ENCODE data around the gene HTT-AS. TPM values are rescaled to one million over a fixed set of nuclear protein-coding genes. Genes with fewer than 3 reads are reported as not detected.

HTT-AS gene
- total and polyA plus RNA-seq, 2 experiments from 2014 or later: not detected

GRCh38 chr4:3021627-3022026, 52.7 kb downstream of the HTT-AS start:
- H4K20me1 ChIP-seq (ENCODE audit: insufficient read depth): no peaks in the 10 kb centered on the region
- 82 to 83% methylated on average over 8 of the region's 8 CpGs for WGBS, 2 experiments (ENCODE audit: low coverage in 1 of 2, low lambda C conversion rate in 2 of 2, missing lambda C conversion rate in 2 of 2)

GRCh38 chr4:3021127-3021526, 53.2 kb downstream of the HTT-AS start:
- Histone ChIP-seq H3K4me1 (ENCODE audit: insufficient read depth) (no peaks in the 10 kb centered on the region), H3K36me3 (ENCODE audit: low read depth) (no peaks in the 10 kb centered on the region), H3K4me3 (no peak overlapping the region), H3K9me3 (ENCODE audit: low read depth) (no peaks in the 10 kb centered on the region), H3K9me2 (ENCODE audit: insufficient read depth) (no peaks in the 10 kb centered on the region), H3K79me2 (ENCODE audit: insufficient read depth) (no peaks in the 10 kb centered on the region), H2AFZ (no peak overlapping the region), H3F3A (ENCODE audit: insufficient read depth) (no peaks in the 10 kb centered on the region), H3K9ac (no peak overlapping the region), H3K27me3 (replicated peaks; ENCODE audit: insufficient read depth) (no peaks in the 10 kb centered on the region), H3K27ac (no peak overlapping the region), H4K20me1 (ENCODE audit: insufficient read depth) (no peaks in the 10 kb centered on the region), H3K4me2 (ENCODE audit: unreplicated experiment) (no peak overlapping the region)
- 61 to 62% methylated on average over 6 of the region's 6 CpGs for WGBS, 2 experiments (ENCODE audit: low coverage in 1 of 2, low lambda C conversion rate in 2 of 2, missing lambda C conversion rate in 2 of 2)
- TF ChIP-seq EZH2phosphoT487 (IDR thresholded peaks at IDR 0.05; ENCODE audit: insufficient read depth, low read depth) (no peak), EZH2 (IDR thresholded peaks at IDR 0.05; ENCODE audit: insufficient read depth, poor library complexity, severe bottlenecking) (no peak)
- no peak for DNase-seq
- in situ Hi-C loops (cut with MboI): no loop called here

More at GRCh38 chr4:3021627-3022026, 52.7 kb downstream of the HTT-AS start:
- no peak for TF ChIP-seq EZH2 (IDR thresholded peaks at IDR 0.05; ENCODE audit: insufficient read depth, poor library complexity, severe bottlenecking)
- no peak for TF ChIP-seq EZH2phosphoT487 (IDR thresholded peaks at IDR 0.05; ENCODE audit: insufficient read depth, low read depth)
- Histone ChIP-seq H3K4me3 (no peak overlapping the region), H2AFZ (no peak overlapping the region), H3K4me2 (ENCODE audit: unreplicated experiment) (no peak overlapping the region), H3K79me2 (ENCODE audit: insufficient read depth) (no peaks in the 10 kb centered on the region), H3K9me3 (ENCODE audit: low read depth) (no peaks in the 10 kb centered on the region), H3K36me3 (ENCODE audit: low read depth) (no peaks in the 10 kb centered on the region), H3K27ac (no peak overlapping the region), H3K27me3 (replicated peaks; ENCODE audit: insufficient read depth) (no peaks in the 10 kb centered on the region), H3F3A (ENCODE audit: insufficient read depth) (no peaks in the 10 kb centered on the region), H3K9me2 (ENCODE audit: insufficient read depth) (no peaks in the 10 kb centered on the region), H3K9ac (no peak overlapping the region), H3K4me1 (ENCODE audit: insufficient read depth) (no peaks in the 10 kb centered on the region)
- in situ Hi-C loops (cut with MboI): no loop called here
- DNase-seq: no peak

- Histone ChIP-seq H3K9ac (no peak overlapping the region), H3K36me3 (ENCODE audit: low read depth) (no peaks in the 10 kb centered on the region), H3K4me1 (ENCODE audit: insufficient read depth) (no peaks in the 10 kb centered on the region), H3K9me2 (ENCODE audit: insufficient read depth) (no peaks in the 10 kb centered on the region), H3K4me2 (ENCODE audit: unreplicated experiment) (no peak overlapping the region), H4K20me1 (ENCODE audit: insufficient read depth) (no peaks in the 10 kb centered on the region), H2AFZ (no peak overlapping the region), H3F3A (ENCODE audit: insufficient read depth) (no peaks in the 10 kb centered on the region), H3K27me3 (replicated peaks; ENCODE audit: insufficient read depth) (no peaks in the 10 kb centered on the region), H3K4me3 (no peak overlapping the region), H3K27ac (no peak overlapping the region), H3K79me2 (ENCODE audit: insufficient read depth) (no peaks in the 10 kb centered on the region), H3K9me3 (ENCODE audit: low read depth) (no peaks in the 10 kb centered on the region)
- no peak for DNase-seq
- WGBS, 2 experiments (ENCODE audit: low coverage in 1 of 2, low lambda C conversion rate in 2 of 2, missing lambda C conversion rate in 2 of 2): 88 to 91% methylated on average over 13 of the region's 13 CpGs
- TF ChIP-seq EZH2phosphoT487 (IDR thresholded peaks at IDR 0.05; ENCODE audit: insufficient read depth, low read depth) (no peak), EZH2 (IDR thresholded peaks at IDR 0.05; ENCODE audit: insufficient read depth, poor library complexity, severe bottlenecking) (no peak)
- in situ Hi-C loops (cut with MboI): no loop called here
Observed at GRCh38 chr4:3019145-3019846, 55.0 kb downstream of the HTT-AS start.

- no peak overlapping the region for H3K4me2 ChIP-seq (ENCODE audit: unreplicated experiment)
- no peaks in the 10 kb centered on the region for H3K9me2 ChIP-seq (ENCODE audit: insufficient read depth)
- no peaks in the 10 kb centered on the region for H3K27me3 ChIP-seq (replicated peaks; ENCODE audit: insufficient read depth)
- no peaks in the 10 kb centered on the region for H3K4me1 ChIP-seq (ENCODE audit: insufficient read depth)
- H3K27ac ChIP-seq: no peak overlapping the region
- TF ChIP-seq EZH2phosphoT487 (IDR thresholded peaks at IDR 0.05; ENCODE audit: insufficient read depth, low read depth) (no peak), EZH2 (IDR thresholded peaks at IDR 0.05; ENCODE audit: insufficient read depth, poor library complexity, severe bottlenecking) (no peak)
- H2AFZ ChIP-seq: no peak overlapping the region
- H3K9ac ChIP-seq: no peak overlapping the region
- H3K79me2 ChIP-seq (ENCODE audit: insufficient read depth): no peaks in the 10 kb centered on the region
- H3K4me3 ChIP-seq: no peak overlapping the region
- no peaks in the 10 kb centered on the region for H3K36me3 ChIP-seq (ENCODE audit: low read depth)
- no peaks in the 10 kb centered on the region for H3K9me3 ChIP-seq (ENCODE audit: low read depth)
- H3F3A ChIP-seq (ENCODE audit: insufficient read depth): no peaks in the 10 kb centered on the region
- H4K20me1 ChIP-seq (ENCODE audit: insufficient read depth): no peaks in the 10 kb centered on the region
- 86% methylated on average over 4 of the region's 4 CpGs for WGBS, 2 experiments (ENCODE audit: low coverage in 1 of 2, low lambda C conversion rate in 2 of 2, missing lambda C conversion rate in 2 of 2)
- DNase-seq: no peak
- in situ Hi-C loops (cut with MboI): no loop called here
Observed at GRCh38 chr4:3017504-3017903, 56.8 kb downstream of the HTT-AS start.
